Measurements from ENCODE around the gene ENHO. TPM values are rescaled to one million over a fixed set of nuclear protein-coding genes. Genes with fewer than 3 reads are reported as not detected.

The ENHO gene
- total RNA-seq: not detected in 2 replicates

GRCh38 chr9:34522971-34523797, at the start of gene ENHO:
TSS of gene ENHO (minus strand) at chr9:34522990. CDS start at chr9:34521695, 1,295 bp downstream.

Other genes with a start within 250 kb of the ENHO start
- gene KIF24, start 193.7 kb downstream of the ENHO start, total RNA-seq: 0.56 and 0.78 TPM in 2 replicates
- 31.6 and 38.8 TPM in 2 replicates for gene NUDT2, start 193.4 kb downstream of the ENHO start, total RNA-seq
- 4.8 and 5.1 TPM in 2 replicates for gene MYORG, start 146.1 kb downstream of the ENHO start, total RNA-seq
- 5.4 and 6.7 TPM in 2 replicates for gene FAM219A, start 64.4 kb downstream of the ENHO start, total RNA-seq
- gene DNAI1, start 64.2 kb downstream of the ENHO start, total RNA-seq: not detected in 2 replicates
- 0.39 and 0.56 TPM in 2 replicates for gene CNTFR, start 66.7 kb upstream of the ENHO start, total RNA-seq
- 21.7 and 30.3 TPM in 2 replicates for gene RPP25L, start 89.1 kb upstream of the ENHO start, total RNA-seq
- 57.8 and 71.7 TPM in 2 replicates for gene DCTN3, start 97.5 kb upstream of the ENHO start, total RNA-seq
- gene ARID3C, start 106.1 kb upstream of the ENHO start, total RNA-seq: 0.12 and 0.34 TPM in 2 replicates
- gene SIGMAR1, start 114.8 kb upstream of the ENHO start, total RNA-seq: 132 and 152 TPM in 2 replicates
- gene GALT, start 123.7 kb upstream of the ENHO start, total RNA-seq: 30.3 and 34.3 TPM in 2 replicates
- 61.2 and 84.7 TPM in 2 replicates for gene IL11RA, start 129.2 kb upstream of the ENHO start, total RNA-seq
- gene CCL27, start 139.7 kb upstream of the ENHO start, total RNA-seq: not detected in 2 replicates
- 0.98 TPM in 1 of 2 replicates, not detected in the other for gene CCL19, start 168.3 kb upstream of the ENHO start, total RNA-seq
- 0.81 TPM in 1 of 2 replicates, not detected in the other for gene CCL21, start 187.1 kb upstream of the ENHO start, total RNA-seq

All from cardiac ventricle fibroblast (primary cell).